Mucosa of rectum (tissue), 2 donors: ENCODE results near the gene SHISAL2A.

ENCODE experiments used
- H3K27ac ChIP-seq, 2 donors: one replicate each; pipeline ENCODE4 v1.7.0; 2013; ENCODE audit warnings: inconsistent platforms in 2 of 2, low read depth in 2 of 2, low read length in 2 of 2
- H3K27me3 ChIP-seq, 2 donors: one replicate each; pipeline ENCODE4 v1.7.0; 2013; ENCODE audit warnings: low read length in 2 of 2; ENCODE audit not compliant: control insufficient read depth in 2 of 2, insufficient read depth in 2 of 2
- H3K36me3 ChIP-seq, 2 donors: one replicate each; pipeline ENCODE4 v1.7.0; 2013; ENCODE audit warnings: low read length in 2 of 2; ENCODE audit not compliant: control insufficient read depth in 2 of 2, insufficient read depth in 2 of 2
- H3K4me1 ChIP-seq, 2 donors: one replicate each; pipeline ENCODE4 v1.7.0; 2013; ENCODE audit warnings: low read length in 2 of 2, mild to moderate bottlenecking in 1 of 2; ENCODE audit not compliant: control insufficient read depth in 2 of 2, insufficient read depth in 2 of 2
- H3K4me3 ChIP-seq, 2 donors: one replicate each; pipeline ENCODE4 v1.7.0; 2013; ENCODE audit warnings: low read length in 2 of 2
- H3K9ac ChIP-seq, 2 donors: one replicate each; pipeline ENCODE4 v1.7.0; 2013; ENCODE audit warnings: low read length in 2 of 2, low read depth in 1 of 2, mild to moderate bottlenecking in 1 of 2
- H3K9me3 ChIP-seq, 2 donors: one replicate each; pipeline ENCODE4 v1.7.0; 2013; ENCODE audit warnings: low read length in 2 of 2; ENCODE audit not compliant: control insufficient read depth in 2 of 2
- donor health status: healthy.
- donor health status: Normal muscosa, but diverticular disease.

SHISAL2A gene

DNA sequence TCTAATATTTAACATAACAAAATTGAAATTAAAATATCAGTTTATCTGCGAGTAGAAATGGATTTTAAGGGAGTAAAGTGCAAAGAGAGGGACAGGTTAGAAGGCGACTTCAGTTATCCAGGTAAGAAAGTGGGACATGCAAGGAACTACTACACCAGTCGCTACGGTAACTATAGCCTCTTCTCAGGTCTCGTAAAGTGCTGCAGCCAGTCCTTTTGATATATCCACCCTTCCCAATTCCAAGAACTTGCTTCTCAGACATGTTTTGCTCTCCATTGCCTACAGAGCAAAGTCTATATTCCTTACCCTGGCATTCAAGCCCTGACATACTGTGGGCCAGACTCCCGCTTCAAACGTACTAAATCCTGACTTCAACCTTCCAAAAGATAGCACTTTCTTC, 62.7 kb downstream of the SHISAL2A start:
- Histone ChIP-seq H3K4me3 (no peak overlapping the region), H3K9me3 (no peaks in the 10 kb centered on the region), H3K4me1 (peaks cover 0 to 10% of the 10 kb centered on the region in 2 donors), H3K27ac (no peak overlapping the region), H3K9ac (no peak overlapping the region), H3K27me3 (no peaks in the 10 kb centered on the region), H3K36me3 (peaks cover 12 to 17% of the 10 kb centered on the region in 2 donors)

- Histone ChIP-seq H3K27me3 (no peaks in the 10 kb centered on the region), H3K4me3 (peak within 1 kb of the TSS; percentile 92 to 97), H3K9me3 (no peaks in the 10 kb centered on the region), H3K36me3 (no peaks in the 10 kb centered on the region), H3K4me1 (peaks cover 0 to 10% of the 10 kb centered on the region in 2 donors), H3K27ac (peak within 1 kb of the TSS; percentile 91 to 95), H3K9ac (peak within 1 kb of the TSS; percentile 86 to 95)
Measured at GRCh38 chr1:52697795-52698674, 65.1 kb downstream of the SHISAL2A start, which contains the start of gene COA7. TSS of gene COA7 (minus strand) at chr1:52698347. CDS start at chr1:52698326, 21 bp downstream.

GRCh38 chr1:52702886-52703787, 70.2 kb downstream of the SHISAL2A start:
- H3K9ac ChIP-seq = peak overlapping the region; percentile 71 to 92
- H3K27me3 ChIP-seq = no peaks in the 10 kb centered on the region
- no peaks in the 10 kb centered on the region for H3K36me3 ChIP-seq
- H3K4me3 ChIP-seq = peak overlapping the region; percentile 85 to 87
- H3K4me1 ChIP-seq = peaks cover 17 to 26% of the 10 kb centered on the region in 2 donors
- no peaks in the 10 kb centered on the region for H3K9me3 ChIP-seq
- peak overlapping the region; percentile 85 to 92 for H3K27ac ChIP-seq

GRCh38 chr1:52706136-52706670, 73.2 kb downstream of the SHISAL2A start:
- Histone ChIP-seq H3K36me3 (no peaks in the 10 kb centered on the region), H3K4me3 (peak overlapping the region in 1 of 2 donors; percentile 8), H3K9me3 (no peaks in the 10 kb centered on the region), H3K9ac (no peak overlapping the region), H3K4me1 (peaks cover 19 to 21% of the 10 kb centered on the region in 2 donors), H3K27ac (no peak overlapping the region), H3K27me3 (no peaks in the 10 kb centered on the region)
